Type B pancreatic cell (in vitro differentiated cells): ENCODE measurements around the gene MRPS18B. TPM values are rescaled to one million over a fixed set of nuclear protein-coding genes. Genes with fewer than 3 reads are reported as not detected.

Source experiments
- DNase-seq: peaks from one replicate; pipeline ENCODE4 v3.0.0; 2021; ENCODE audit warnings: mixed read lengths; ENCODE audit not compliant: unreplicated experiment; ENCODE audit errors: extremely low spot score
- H3K27ac Mint-ChIP-seq: 2 replicates; pipeline ENCODE4 v1.8.0; 2021; ENCODE audit warnings: mild to moderate bottlenecking, mixed read lengths
- H3K27me3 Mint-ChIP-seq: 2 replicates; pipeline ENCODE4 v1.8.0; 2021; ENCODE audit warnings: mixed read lengths
- H3K36me3 Mint-ChIP-seq: 2 replicates; pipeline ENCODE4 v1.8.0; 2021; ENCODE audit warnings: mixed read lengths
- H3K4me1 Mint-ChIP-seq: one replicate; pipeline ENCODE4 v1.8.0; 2021; ENCODE audit warnings: mixed read lengths; ENCODE audit not compliant: unreplicated experiment
- H3K4me3 Mint-ChIP-seq: 2 replicates; pipeline ENCODE4 v1.8.0; 2021; ENCODE audit warnings: mild to moderate bottlenecking, mixed read lengths
- H3K9me3 Mint-ChIP-seq: 2 replicates; pipeline ENCODE4 v1.8.0; 2021; ENCODE audit warnings: mixed read lengths
- CTCF ChIP-seq: fragments of 200-600 bp; sonication (generic); conservative IDR thresholded peaks from 2 replicates; pipeline ENCODE4 v1.5.0; 2021; ENCODE audit warnings: antibody characterized with exemption, mild to moderate bottlenecking
- total RNA-seq: library from RNA; stranded (reverse); gene quantifications from 2 replicates; pipeline ENCODE4 v1.2.1, GENCODE V29; 2021; ENCODE audit warnings: low replicate concordance

MRPS18B gene
- total RNA-seq, 1 donor from 2014 or later = 45.3 TPM

GRCh38 chr6:30599625-30600324 lies 17.9 kb upstream of the MRPS18B start:
- Mint-ChIP-seq H3K9me3 (no peaks in the 10 kb centered on the region), H3K4me1 (peaks cover 5% of the 10 kb centered on the region), H3K27ac (no peak overlapping the region), H3K4me3 (no peak overlapping the region), H3K36me3 (peaks cover 34% of the 10 kb centered on the region), H3K27me3 (no peaks in the 10 kb centered on the region)
- no peak for TF ChIP-seq CTCF
- no peak for DNase-seq

GRCh38 chr6:30600451-30600961 lies 17.1 kb upstream of the MRPS18B start:
- peaks cover 39% of the 10 kb centered on the region for H3K36me3 Mint-ChIP-seq
- no peak overlapping the region for H3K4me3 Mint-ChIP-seq
- H3K9me3 Mint-ChIP-seq = no peaks in the 10 kb centered on the region
- DNase-seq = no peak
- peaks cover 5% of the 10 kb centered on the region for H3K4me1 Mint-ChIP-seq
- no peaks in the 10 kb centered on the region for H3K27me3 Mint-ChIP-seq
- no peak overlapping the region for H3K27ac Mint-ChIP-seq
- TF ChIP-seq CTCF = no peak

- Mint-ChIP-seq H3K4me3 (no peak overlapping the region), H3K36me3 (peaks cover 46% of the 10 kb centered on the region), H3K9me3 (no peaks in the 10 kb centered on the region), H3K27ac (no peak overlapping the region), H3K27me3 (no peaks in the 10 kb centered on the region), H3K4me1 (peaks cover 5% of the 10 kb centered on the region)
- TF ChIP-seq CTCF = no peak
- DNase-seq = no peak
Measured at GRCh38 chr6:30601436-30601814, 16.2 kb upstream of the MRPS18B start.

GRCh38 chr6:30601815-30602641 lies 15.6 kb upstream of the MRPS18B start:
- Mint-ChIP-seq H3K27ac (no peak overlapping the region), H3K4me1 (peaks cover 5% of the 10 kb centered on the region), H3K27me3 (no peaks in the 10 kb centered on the region), H3K36me3 (peaks cover 49% of the 10 kb centered on the region), H3K9me3 (no peaks in the 10 kb centered on the region), H3K4me3 (no peak overlapping the region)
- no peak for DNase-seq
- TF ChIP-seq CTCF = no peak

- Mint-ChIP-seq H3K27me3 (no peaks in the 10 kb centered on the region), H3K9me3 (no peaks in the 10 kb centered on the region), H3K27ac (no peak overlapping the region), H3K36me3 (peaks cover 55% of the 10 kb centered on the region), H3K4me3 (no peak overlapping the region), H3K4me1 (no peaks in the 10 kb centered on the region)
- no peak for DNase-seq
- no peak for TF ChIP-seq CTCF
Measured at GRCh38 chr6:30603961-30604360, 13.7 kb upstream of the MRPS18B start.
